COLO668 (cell line): ENCODE data around the gene PPP1R1B.

ENCODE experiments used
- DNase-seq: peaks from one replicate; lab custom pipeline; 2025; ENCODE audit not compliant: unreplicated experiment; lab: John Stamatoyannopoulos, UW

Gene PPP1R1B

DNA sequence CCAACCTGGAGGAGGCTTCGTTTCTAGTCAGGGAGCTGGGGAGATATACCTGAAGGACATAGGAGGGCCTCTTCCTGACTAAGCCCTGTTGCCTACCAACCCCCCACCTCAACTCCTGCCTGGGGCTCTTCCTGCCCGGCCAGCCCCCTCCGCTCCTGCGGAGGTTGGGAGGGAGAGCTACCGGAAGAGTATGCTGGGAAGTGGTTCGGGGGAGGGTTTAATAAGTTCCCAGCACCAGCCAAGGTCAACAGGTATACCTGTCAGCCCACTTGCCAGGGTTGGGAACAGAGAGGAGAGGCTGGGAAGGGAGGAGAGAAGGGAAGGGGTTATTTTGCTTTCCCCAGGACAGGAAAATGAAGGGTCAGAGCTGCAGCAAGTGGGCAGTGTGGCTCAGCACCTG lies 4.7 kb downstream of the PPP1R1B start:
- DNase-seq, result peak; percentile 33

DNA sequence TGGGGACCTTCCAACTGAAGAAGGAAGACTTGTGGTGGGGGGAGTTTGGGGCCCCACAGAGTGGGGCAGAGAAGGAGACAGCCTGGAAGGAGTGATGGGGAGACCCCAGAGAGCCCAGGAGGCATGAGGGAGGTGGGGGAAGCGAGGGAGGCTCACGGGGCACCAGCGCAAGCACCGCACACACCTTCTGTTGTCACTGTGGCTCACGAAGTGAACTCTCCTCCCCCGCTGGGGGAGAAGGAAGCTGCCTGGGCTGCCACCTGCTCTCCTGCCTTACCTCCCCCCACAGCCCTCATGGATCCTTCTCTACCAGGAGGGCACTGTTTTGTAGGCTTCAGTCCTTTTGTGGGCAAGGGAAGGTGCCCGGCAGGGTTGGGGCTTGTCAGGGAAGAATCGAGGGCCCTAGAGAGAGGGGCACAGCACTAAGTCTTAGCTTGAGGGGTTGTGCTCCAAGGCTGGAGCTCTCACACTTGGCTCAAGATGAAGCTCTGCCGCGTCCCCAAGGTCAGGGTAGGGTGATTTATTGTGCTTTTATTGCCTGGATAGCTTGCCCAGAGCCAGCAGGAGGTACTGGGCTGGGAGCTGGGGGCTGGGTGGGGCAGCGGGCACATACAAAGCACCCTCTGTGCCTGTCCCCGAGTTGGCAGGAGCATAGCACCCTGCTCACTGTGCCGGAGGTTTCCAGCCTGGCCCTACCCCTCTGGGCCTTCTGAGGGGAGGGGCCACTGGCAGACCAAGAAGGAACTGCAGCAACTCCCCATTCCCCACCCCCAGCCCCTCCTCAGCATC lies 5.6 kb downstream of the PPP1R1B start:
- peak; percentile 31 for DNase-seq

DNA sequence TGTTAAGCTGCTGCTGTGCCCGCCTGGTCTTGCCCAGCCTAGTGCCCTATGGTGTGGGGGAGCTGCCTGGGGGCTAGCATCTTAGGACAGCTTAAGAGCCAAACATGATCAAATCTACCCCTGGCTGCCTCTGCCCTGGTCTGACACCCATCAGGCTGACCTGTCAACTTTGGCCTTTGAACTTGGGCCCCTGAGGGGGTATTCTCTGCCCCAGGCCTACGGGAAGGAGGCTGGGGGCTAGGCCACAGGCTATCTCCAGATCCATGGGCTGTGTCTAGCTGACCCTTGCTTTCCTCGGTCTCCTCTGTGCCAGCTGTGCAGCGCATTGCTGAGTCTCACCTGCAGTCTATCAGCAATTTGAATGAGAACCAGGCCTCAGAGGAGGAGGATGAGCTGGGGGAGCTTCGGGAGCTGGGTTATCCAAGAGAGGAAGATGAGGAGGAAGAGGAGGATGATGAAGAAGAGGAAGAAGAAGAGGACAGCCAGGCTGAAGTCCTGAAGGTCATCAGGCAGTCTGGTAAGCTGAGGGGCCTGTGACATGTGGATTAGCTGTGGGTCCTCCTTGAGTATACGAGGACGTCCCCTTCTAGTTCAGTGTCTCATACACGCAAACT lies 6.9 kb downstream of the PPP1R1B start:
- DNase-seq, result no peak

DNA sequence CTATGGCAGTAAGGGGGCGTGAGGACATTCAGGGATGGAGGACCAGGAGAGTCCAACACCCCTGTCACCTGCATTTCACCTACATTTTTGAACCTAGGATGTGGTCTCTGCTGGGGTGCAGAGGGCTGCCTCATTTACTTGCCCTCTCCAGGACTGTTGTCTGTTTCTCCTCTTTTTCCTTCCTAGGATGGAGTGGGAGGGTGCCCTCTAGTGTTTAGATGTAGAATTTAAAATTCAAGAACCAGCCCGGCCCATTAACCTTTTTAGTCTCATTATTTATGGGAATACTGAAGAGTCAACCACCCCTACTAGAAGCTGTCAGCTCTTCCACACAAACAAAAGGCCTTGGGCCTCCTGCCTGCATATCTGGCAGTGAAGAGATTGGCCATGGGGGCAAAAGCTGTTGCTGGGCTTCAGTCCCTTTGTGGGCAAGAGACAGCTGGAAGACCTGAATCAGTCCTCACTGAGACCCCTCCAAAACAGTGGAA lies 7.7 kb downstream of the PPP1R1B start:
- DNase-seq, result peak; percentile 2

DNA sequence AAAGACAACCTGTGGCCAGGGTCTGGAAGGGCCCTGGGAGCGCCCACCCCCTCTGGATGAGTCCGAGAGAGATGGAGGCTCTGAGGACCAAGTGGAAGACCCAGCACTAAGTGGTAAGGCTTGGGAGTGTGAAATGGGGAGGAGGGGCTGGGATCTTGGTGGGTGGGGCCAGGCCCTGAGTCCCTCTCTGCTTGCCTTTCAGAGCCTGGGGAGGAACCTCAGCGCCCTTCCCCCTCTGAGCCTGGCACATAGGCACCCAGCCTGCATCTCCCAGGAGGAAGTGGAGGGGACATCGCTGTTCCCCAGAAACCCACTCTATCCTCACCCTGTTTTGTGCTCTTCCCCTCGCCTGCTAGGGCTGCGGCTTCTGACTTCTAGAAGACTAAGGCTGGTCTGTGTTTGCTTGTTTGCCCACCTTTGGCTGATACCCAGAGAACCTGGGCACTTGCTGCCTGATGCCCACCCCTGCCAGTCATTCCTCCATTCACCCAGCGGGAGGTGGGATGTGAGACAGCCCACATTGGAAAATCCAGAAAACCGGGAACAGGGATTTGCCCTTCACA lies 8.9 kb downstream of the PPP1R1B start:
- DNase-seq, result no peak

DNA sequence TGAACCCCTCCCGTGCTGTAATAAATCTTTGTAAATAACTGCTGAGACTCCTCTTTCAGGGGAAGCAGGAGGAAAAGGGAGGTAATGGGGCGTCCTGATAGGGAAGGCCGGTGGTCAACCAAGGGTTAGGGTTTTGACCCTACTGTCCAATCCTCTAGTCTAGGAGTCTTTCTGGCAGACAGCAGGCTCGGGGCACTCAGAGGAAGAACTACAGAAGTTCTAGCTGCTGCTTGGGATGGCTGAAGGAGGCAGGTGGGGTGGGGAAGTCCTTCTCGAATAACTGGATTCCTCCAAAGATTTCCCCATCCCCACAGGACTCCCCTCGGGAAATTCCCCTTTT lies 9.8 kb downstream of the PPP1R1B start:
- DNase-seq, result no peak

DNA sequence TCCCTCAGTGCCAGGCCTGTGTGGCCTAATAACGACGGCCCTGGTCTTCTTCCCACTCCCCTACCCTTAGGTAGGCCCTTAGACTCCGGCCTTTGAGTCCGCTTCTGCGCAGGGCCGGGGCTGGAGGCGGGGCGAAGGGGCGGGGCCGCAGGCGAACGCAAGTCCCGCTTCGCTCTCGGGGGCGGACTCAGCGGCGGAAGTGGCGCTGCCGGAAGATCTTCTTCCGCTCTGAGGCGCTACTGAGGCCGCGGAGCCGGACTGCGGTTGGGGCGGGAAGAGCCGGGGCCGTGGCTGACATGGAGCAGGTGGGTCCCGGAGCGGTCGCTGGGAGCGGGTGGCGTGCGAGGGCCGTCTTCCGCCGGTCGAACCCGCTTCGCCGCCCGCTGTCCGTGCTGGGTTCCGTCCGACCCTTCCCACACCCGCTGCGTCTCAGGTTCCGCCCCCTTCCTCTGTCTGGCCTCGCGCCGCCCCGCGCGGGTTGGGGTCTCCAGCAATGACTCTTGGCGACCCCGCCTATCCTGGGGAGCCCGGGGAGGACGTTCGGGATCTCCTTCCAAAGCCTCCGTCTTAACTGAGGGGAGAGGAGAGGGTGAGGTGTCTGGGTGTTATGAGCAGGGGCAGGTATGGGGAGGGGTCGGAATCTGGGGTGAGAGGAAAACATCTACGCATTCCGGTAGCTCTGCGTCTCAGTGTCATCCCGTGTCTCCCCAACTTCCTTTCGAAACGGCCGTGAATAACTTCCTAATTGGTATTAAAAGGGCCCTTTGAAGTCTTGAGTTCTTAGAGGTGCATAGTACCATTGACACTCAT lies 10.4 kb downstream of the PPP1R1B start, which contains the start of gene STARD3:
TSS of gene STARD3 (plus strand) at position 218 of the 810 bp plus-strand sequence. CDS start 16,388 bp downstream, outside the sequence.
- peak; percentile 84 for DNase-seq

DNA sequence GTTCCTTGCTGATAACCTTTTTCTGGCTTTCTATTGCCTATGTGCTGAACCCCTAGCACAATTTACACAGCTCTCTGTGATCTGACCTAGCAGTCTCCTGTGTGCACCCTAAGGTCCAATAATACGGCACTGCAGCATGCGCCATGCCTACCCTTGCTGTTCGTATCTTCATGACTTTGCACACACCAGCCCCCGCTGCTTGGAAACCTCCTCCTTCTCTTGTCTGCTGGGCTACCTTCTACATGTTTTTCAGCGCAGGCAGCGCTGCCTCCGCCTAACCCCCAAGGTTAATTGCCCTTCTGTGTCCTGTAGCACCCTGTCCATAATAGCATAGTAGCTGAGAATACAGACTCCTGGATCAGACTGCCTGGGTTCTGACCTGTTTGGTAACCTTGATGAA lies 11.6 kb downstream of the PPP1R1B start:
- DNase-seq, result no peak

DNA sequence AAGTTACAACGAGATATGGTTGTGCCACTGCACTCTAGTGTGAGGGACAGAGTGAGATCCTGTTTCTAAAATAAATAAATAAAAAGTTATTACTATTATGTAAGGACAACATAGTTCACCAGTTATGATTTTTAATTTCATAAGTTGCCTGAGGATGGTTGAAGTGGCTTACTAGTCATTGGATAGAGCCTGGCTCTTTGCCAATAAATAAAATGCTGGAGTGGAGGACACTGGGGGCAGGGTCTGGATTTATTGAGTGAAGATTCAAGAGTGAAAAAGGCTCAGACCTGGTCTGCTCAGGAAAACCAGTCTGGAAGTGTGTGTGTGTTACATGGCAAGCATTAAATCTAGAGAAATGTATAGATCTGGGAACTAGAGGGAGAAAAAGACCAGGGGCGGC lies 12.3 kb downstream of the PPP1R1B start:
- no peak for DNase-seq

DNA sequence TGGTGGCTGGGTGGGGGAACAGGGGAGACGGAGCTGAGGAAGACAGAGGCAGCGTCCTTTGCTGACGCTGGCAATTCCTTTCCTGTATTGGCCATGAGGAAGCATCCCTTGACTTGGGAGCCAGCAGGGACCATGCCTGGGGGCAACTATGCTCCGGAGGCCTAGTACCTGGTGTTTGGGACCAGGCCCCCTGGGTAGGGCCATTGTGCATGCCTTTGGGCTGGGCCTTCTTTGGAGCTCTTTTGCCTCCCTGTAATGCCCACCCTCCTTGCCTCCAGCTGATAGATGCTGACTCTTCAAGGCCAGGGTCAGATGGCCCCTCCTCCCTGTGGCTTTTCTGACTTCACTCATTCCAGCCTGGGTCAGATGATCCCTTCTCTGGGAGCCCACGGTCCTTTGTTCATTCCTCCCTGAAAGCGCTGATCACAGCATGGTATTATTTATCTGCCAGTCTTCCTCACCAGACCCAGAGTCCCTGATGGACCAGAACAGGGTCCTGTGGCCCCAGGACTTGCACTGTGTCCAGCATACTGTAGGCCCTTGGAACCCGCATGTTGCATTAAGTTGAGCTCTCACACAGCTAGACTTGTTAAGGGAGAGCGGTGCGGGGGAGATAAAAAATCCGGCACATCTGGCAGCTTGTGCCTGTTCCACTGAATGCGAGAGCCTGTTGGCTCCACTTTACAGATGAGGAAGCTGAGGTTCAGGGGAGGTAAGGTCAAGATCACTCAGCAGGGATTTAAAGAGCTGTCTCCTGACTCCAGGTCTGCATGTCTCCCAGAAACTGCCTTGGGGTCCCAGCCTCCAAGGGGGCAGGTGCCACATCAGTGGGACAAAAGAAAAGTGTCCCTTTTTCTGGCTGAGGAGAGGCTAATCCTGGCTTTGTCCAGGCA lies 13.1 kb downstream of the PPP1R1B start:
- no peak for DNase-seq

DNA sequence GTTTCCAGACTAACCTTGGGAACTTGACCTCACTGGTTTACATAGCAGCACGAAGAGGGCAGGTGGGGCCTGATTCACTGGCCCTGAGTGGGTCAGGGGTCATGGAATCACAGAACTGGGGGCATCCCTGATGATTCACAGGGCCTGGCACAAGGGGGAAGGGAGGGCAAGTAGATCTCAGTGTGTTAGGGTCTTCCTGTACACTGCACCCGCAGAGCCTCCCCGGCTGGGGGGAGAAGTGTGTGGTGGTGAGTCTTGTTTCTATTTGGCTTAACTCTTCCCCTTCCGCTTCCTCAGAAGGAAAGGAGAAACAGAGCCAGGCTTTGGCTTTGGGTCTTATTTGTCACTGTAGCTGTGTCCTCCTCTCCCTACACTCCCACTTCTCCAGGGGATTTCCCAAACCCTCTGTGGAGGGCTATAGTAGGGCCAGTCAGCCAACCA lies 13.9 kb downstream of the PPP1R1B start:
- DNase-seq, result no peak

DNA sequence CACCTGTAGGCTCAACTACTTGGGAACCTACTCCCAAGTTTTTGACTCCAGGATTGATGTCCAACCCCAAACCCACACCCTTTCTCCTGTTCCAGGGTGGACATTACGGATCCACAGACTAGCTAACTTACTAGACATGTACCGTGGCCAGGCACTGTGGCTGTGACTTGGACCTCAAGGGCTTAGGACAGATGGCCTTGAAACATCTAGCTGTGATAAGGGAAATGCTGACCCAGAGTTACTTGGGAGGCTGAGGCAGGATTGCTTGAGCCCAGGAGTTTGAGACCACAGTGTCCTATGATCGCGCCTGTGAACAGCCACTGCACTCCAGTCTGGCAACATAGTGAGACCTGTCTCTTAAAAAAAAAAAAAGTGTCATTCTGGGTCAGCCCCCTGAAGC lies 14.3 kb downstream of the PPP1R1B start:
- DNase-seq, result no peak

DNA sequence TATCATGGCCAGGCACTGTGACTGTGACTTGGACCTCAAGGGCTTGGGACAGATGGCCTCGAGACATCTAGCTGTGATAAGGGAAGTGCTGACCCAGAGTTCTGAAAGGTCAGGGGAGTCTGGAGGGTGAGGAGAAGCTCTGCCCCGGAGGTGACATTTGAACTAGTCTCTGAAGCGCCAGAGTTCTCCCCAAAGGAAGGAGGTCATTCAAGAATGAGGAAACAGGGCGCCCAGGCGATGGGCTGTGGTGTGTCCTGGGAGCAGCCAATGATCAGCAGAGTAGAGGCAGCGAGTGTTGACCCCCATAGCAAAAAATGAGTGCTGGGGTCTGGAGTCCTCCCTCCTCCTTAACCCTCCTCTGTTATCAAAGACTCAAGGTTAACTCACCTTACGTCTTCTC lies 15.1 kb downstream of the PPP1R1B start:
- DNase-seq, result no peak

DNA sequence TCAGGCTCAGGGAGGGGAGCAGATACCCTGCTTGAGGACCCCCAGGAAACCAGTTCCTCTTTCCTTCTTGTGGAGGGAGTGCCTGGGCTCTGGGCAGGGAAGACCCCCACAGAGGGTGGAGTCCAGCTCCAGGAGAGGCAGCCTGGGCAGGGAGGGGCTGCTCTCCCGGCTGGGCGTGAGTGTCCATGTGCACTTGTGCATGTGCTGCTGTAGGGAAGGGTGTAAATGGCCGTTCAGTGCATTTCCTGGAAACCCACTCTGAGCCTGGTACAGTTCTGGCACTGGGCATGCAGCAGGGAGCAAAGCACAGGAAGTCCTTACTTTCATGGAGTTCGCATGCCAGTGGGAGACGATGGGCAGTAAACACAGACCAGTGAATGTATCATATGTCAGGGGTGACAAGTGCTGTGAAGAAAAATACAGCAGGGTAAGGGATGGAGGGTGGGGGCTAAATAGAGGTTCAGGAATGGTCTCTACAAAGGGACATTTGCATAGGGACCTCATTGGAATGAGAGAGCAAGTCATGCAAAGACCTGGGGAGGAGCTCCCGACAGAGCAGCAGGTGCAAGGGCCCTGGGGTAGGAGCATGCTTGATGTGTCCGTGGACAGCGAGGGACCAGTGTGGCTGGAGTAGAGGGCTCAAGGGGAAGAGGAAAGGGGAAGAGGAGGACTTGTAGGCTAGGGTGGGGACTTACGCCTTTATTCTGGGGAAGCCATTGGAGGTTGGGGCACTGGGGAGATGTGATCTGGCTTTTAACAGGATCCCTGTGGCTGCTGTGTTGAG lies 15.7 kb downstream of the PPP1R1B start:
- DNase-seq, result no peak

DNA sequence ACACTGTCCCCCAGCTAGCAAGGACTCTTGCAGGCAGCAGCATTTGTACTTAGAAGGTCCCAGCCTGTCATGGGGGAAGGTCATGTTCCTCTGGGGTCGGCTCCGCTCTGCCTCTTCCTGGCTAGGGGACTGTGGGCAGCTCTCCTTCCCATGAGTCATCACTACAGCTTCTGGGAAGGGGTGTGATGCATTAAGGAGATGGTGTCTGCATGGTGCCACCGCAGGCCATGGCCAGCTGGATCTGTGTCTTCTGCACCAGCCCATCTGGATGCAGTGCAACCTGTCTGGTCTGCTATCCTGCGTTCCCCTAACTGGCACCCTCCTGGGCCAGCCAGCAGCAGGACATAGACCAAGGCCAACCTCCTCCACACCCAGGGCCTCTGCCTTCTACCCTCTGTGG lies 16.5 kb downstream of the PPP1R1B start:
- DNase-seq, result no peak

DNA sequence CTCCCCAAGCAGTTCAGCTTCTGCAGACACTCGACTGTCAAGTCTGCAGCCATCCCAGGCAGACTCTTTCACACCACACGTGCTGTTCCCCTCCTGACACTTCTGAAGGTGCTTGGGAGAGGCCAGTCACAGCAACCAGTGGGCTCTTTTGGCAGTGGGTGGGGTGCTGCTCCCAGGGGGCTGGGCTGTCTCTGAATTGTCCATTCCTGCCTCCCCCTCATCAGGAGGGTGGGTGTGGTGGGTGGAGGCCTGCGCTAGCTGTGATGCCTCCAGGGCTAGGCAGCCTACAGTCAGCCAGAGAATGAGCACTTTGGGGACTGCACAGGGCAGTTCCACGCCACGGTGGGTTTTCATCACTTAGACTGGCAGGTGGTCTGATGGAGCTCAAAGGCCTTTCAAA lies 20.5 kb downstream of the PPP1R1B start:
- DNase-seq, result no peak

DNA sequence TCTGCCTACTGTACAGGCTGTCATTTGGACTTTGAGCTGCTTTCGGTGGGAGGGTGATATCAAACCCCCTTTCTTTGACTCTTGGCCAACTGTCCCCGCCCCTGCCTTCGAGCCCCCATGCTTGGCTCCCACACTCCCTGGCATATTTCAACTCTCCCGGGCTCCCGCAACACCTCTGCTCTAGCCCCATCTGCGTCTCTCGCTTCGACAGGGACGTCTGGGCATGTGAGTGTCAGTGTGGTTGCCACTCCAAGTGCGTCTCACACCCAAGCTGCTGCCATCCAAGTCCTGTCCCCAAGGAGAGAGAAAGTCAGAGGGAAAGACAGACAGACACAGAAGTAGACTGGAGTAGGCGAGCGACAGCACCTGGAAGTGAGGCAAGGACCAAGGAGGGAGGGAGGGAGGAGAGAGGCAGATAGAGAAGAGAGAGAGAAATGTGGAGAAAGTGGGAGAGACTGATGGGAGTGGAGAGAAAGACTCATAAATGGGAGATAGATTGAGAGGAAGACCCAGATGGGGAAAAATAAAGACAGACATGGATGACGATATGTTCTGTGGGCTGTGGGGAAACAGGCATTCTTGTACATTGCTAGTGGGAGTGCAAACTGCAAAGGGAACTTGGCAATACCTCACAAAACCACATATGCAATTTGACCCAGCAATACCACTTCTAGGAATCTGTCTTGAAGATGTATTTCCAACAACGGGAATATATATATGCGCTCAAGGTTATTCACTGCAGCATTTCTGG lies 22.0 kb downstream of the PPP1R1B start:
- no peak for DNase-seq

DNA sequence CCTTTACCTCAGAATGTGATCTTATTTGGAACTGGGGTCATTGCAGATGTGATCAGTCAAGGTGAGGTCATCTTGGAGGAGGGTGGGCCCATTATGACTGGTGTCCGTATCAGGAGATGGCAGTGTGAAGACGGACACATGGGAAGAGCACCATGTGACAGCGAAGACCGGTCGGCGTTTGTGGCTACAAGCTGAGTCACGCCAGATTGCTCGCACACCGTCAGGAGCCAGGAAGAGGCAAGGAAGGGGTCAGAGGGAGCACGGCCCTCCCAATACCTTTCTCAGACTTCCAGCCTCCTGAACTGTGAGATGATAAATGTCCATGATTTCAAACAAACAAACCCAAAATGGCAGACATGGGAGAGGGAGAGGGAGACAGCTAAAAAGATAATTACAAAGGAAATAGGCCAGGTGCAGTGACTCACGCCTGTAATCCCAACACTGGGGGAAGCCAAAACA lies 23.4 kb downstream of the PPP1R1B start:
- no peak for DNase-seq
